ENCODE data around the gene WFIKKN1. TPM values are rescaled to one million over a fixed set of nuclear protein-coding genes. Genes with fewer than 3 reads are reported as not detected.

The WFIKKN1 gene
- total and polyA plus RNA-seq, 2 of the 4 experiments (the other 2 are of a cell fraction) = 0.10 TPM; not detected in 1

- Histone ChIP-seq H3K9me3 (ENCODE audit: control insufficient read depth, insufficient read depth, low read length) (no peaks in the 10 kb centered on the region), H2AK5ac (ENCODE audit: low read depth, low read length) (no peak overlapping the region), H3K4ac (ENCODE audit: low read depth, low read length) (no peak overlapping the region), H2BK20ac (ENCODE audit: low read depth, low read length) (no peak overlapping the region), H4K8ac (ENCODE audit: low read depth in 2 of 2, low read length in 2 of 2) (no peak overlapping the region), H3K79me1 (ENCODE audit: low read depth in 1 of 2, low read length in 2 of 2) (peaks cover 32 to 82% of the 10 kb centered on the region in 2 experiments; a peak in 3 of 4 replicates), H2BK5ac (ENCODE audit: low read depth, low read length, poor library complexity, severe bottlenecking) (no peak overlapping the region), H3K18ac (ENCODE audit: low read depth, low read length) (no peak overlapping the region), H3K9ac (ENCODE audit: low read depth, low read length) (no peak overlapping the region), H3K27ac (ENCODE audit: insufficient read depth, low read length) (no peak overlapping the region), H3K14ac (replicated peaks; ENCODE audit: low read depth, low read length) (no peak overlapping the region), H3K9me1 (ENCODE audit: insufficient read depth, low read length) (peaks cover 14% of the 10 kb centered on the region; the same call in 1 of the 2 replicates), H3K4me2 (ENCODE audit: low read depth, low read length) (no peak overlapping the region), H3K4me3 (ENCODE audit: insufficient read depth, low read depth, low read length) (no peak overlapping the region), H3K4me1 (ENCODE audit: control insufficient read depth, insufficient read depth, low read length) (peaks cover 13% of the 10 kb centered on the region), H3K56ac (ENCODE audit: extremely low read depth, insufficient read depth, low read length) (no peak overlapping the region), H2BK120ac (ENCODE audit: low read depth, low read length) (no peak overlapping the region), H4K20me1 (ENCODE audit: insufficient read depth, low read length) (peaks cover 59% of the 10 kb centered on the region), H3K36me3 (ENCODE audit: control insufficient read depth, insufficient read depth, low read length) (peaks cover 5% of the 10 kb centered on the region; the same call in 1 of the 2 replicates), H2AK9ac (replicated peaks; ENCODE audit: low read depth, low read length, poor library complexity) (peak overlapping the region; percentile 24), H4K91ac (ENCODE audit: insufficient read depth, low read depth, low read length) (no peak overlapping the region), H3K23ac (ENCODE audit: low read depth, low read length) (no peak overlapping the region), H3K27me3 (ENCODE audit: control insufficient read depth, insufficient read depth, low read length) (no peaks in the 10 kb centered on the region), H2AFZ (replicated peaks; ENCODE audit: low read length, poor library complexity) (no peak overlapping the region), H2BK15ac (ENCODE audit: low read depth, low read length) (no peak overlapping the region), H4K5ac (ENCODE audit: low read depth, low read length) (no peak overlapping the region)
- 93% methylated on average over 4 of the region's 15 CpGs; no CpG with 5 or more reads in 1 of the 2 experiments for WGBS, 2 experiments (ENCODE audit: extremely low coverage in 2 of 2, insufficient read length in 1 of 2)
- ATAC-seq (ENCODE audit: low read depth) (no peak), DNase-seq (no peak)
- ChIA-PET POLR2A (ENCODE audit: unreplicated experiment) (no interaction called here), CTCF (interaction anchor here (0.7 kb wide), 1 partner anchor 50 kb away, joined by 3 read pairs; the partner anchor contains the start of gene MCRIP2)
- intact Hi-C loops (cut with micrococcal nuclease) = no loop called here
- TF ChIP-seq USF2 (IDR thresholded peaks at IDR 0.05; ENCODE audit: low read depth, low read length) (no peak), POLR2A (IDR thresholded peaks at IDR 0.05; ENCODE audit: low read depth, low read length) (no peak), MXI1 (IDR thresholded peaks at IDR 0.05; ENCODE audit: borderline replicate concordance, low read depth, low read length) (no peak), RAD21 (IDR thresholded peaks at IDR 0.05; ENCODE audit: low read length) (no peak), CEBPB (IDR thresholded peaks at IDR 0.05; ENCODE audit: low read depth, low read length) (no peak), CTCF (conservative IDR thresholded peaks at IDR 0.05; ENCODE audit: low read depth, low read length) (no peak), MAFK (IDR thresholded peaks at IDR 0.05; ENCODE audit: low read depth, low read length) (no peak), RFX5 (IDR thresholded peaks at IDR 0.05; ENCODE audit: low read depth, low read length) (no peak), CHD1 (IDR thresholded peaks at IDR 0.05; ENCODE audit: low read depth, low read length) (no peak), FOS (IDR thresholded peaks at IDR 0.05; ENCODE audit: low read depth, low read length) (no peak), MAZ (IDR thresholded peaks at IDR 0.05; ENCODE audit: borderline replicate concordance, low read depth, low read length) (no peak), ELK1 (IDR thresholded peaks at IDR 0.05; ENCODE audit: borderline replicate concordance, low read depth, low read length) (no peak), NFE2L2 (IDR thresholded peaks at IDR 0.05; ENCODE audit: low read depth, low read length) (no peak), RCOR1 (IDR thresholded peaks at IDR 0.05; ENCODE audit: insufficient replicate concordance, low read length) (no peak), SMC3 (IDR thresholded peaks at IDR 0.05; ENCODE audit: low read depth, low read length) (no peak), BHLHE40 (IDR thresholded peaks at IDR 0.05; ENCODE audit: low read depth, low read length) (no peak)
- no TSS peak for BruUV-seq (replicated peaks)
- dilution Hi-C loops (cut with HindIII; ENCODE audit: low sequenced_read_pairs, unreplicated experiment) = no loop called here
- in situ Hi-C loops (cut with MboI; ENCODE audit: low sequenced_read_pairs) = no loop called here
These were observed 38.8 kb upstream of the WFIKKN1 start for GRCh38 chr16:591892-592517.
